ENCODE data around the gene NUAK1. TPM values are rescaled to one million over a fixed set of nuclear protein-coding genes. Genes with fewer than 3 reads are reported as not detected.

Gene NUAK1
- total and polyA plus RNA-seq, 7 donors = 7.0 to 102 (median 21.8) TPM

DNA sequence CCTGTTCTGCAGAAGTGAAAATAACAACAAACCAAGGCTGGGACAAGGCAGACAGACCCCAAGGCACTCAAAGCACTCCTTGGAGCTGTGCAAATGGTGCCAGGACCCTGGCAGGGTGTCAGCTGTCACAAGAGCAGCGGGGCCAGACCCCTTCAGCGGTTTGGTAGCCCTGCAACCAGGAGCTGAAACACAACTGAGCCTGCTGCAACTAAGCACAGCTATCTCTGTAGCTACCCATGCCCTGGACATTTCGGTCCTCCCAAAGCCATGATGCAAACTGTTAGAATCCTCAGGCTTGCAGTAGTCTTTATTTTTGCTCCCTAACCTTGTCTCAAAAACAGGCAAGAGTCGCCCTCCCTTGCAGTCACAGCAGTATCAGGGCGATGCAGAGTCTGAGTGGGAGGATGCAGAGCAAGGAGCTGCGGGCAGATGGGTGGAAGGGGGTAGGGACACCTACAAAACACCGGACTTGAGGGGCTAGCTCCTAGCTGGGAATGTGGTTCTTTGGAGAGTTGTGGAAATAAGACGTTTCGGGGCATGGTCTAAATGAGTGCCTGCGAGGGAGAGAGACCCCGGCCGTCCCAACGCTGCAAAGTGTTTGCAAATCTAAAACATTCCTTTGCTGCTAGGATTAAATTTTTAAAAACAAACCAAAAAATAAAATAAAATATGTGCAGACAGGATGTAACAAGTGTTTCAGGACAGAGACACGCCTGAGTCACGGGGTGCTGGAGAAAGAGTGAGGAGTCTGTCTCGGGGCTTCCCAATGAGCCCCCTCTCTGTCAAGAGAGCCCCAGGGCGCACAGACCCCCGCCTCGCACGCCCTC is 1.0 kb downstream of the NUAK1 start:
- no peak for DNase-seq
- Histone ChIP-seq H3K27me3 (ENCODE audit: insufficient read depth in 3 of 3, low read length in 2 of 3) (no peaks in the 10 kb centered on the region), H3K9me3 (no peaks in the 10 kb centered on the region), H3K36me3 (ENCODE audit: insufficient read depth in 1 of 2, low read depth in 1 of 2) (no peaks in the 10 kb centered on the region), H3K4me1 (peaks cover 59% of the 10 kb centered on the region), H3K4me3 (peak overlapping the region; percentile 91), H3K27ac (peak overlapping the region; percentile 98)
- ATAC-seq = no peak
- WGBS, 3 donors = 35 to 45% (median 44%) methylated on average over 20 of the region's 20 CpGs
- TF ChIP-seq, protein P1, sequence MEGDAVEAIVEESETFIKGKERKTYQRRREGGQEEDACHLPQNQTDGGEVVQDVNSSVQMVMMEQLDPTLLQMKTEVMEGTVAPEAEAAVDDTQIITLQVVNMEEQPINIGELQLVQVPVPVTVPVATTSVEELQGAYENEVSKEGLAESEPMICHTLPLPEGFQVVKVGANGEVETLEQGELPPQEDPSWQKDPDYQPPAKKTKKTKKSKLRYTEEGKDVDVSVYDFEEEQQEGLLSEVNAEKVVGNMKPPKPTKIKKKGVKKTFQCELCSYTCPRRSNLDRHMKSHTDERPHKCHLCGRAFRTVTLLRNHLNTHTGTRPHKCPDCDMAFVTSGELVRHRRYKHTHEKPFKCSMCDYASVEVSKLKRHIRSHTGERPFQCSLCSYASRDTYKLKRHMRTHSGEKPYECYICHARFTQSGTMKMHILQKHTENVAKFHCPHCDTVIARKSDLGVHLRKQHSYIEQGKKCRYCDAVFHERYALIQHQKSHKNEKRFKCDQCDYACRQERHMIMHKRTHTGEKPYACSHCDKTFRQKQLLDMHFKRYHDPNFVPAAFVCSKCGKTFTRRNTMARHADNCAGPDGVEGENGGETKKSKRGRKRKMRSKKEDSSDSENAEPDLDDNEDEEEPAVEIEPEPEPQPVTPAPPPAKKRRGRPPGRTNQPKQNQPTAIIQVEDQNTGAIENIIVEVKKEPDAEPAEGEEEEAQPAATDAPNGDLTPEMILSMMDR (IDR thresholded peaks at IDR 0.05) = no peak
- intact Hi-C loops (cut with DNase I) = loop anchor here (2.0 to 10.0 kb wide), 7 partner anchors 60 to 715 kb away; no protein-coding TSS in a partner anchor

DNA sequence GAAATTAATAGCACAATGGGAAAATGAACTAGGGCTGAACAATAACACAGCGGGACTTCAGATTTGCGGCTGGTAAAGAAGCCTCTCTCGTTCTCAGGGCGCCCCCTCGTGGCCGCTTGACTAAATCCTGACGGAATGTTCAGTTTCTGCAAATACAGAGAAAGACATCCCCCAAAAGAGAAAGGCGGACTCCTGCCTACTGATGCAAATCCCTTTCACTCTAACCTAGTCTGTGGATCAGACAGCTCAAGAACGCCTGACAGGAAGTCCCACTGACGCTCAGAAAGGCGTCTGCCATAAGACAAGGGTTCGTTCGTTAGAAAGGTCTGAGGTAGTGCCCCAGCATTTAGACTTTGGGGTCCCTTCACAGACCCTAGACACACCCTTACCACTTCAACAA is 2.5 kb downstream of the NUAK1 start:
- DNase-seq = peak; percentile 88 to 93
- peak in 1 of 4 donors; percentile 28 for ATAC-seq
- H3K27me3 ChIP-seq (ENCODE audit: insufficient read depth in 3 of 3, low read length in 2 of 3) = no peaks in the 10 kb centered on the region
- WGBS, 3 donors = 10 to 13% (median 11%) methylated on average over 13 of the region's 13 CpGs
- H3K36me3 ChIP-seq (ENCODE audit: insufficient read depth in 1 of 2, low read depth in 1 of 2) = no peaks in the 10 kb centered on the region
- peaks cover 65% of the 10 kb centered on the region for H3K4me1 ChIP-seq
- peak overlapping the region; percentile 91 for H3K4me3 ChIP-seq
- intact Hi-C loops (cut with DNase I) = loop anchor here (2.0 to 10.0 kb wide), 7 partner anchors 59 to 714 kb away; no protein-coding TSS in a partner anchor
- H3K27ac ChIP-seq = peak overlapping the region; percentile 98
- TF ChIP-seq, protein P1 (IDR thresholded peaks at IDR 0.05) = peak; percentile 91
- H3K9me3 ChIP-seq = no peaks in the 10 kb centered on the region

DNA sequence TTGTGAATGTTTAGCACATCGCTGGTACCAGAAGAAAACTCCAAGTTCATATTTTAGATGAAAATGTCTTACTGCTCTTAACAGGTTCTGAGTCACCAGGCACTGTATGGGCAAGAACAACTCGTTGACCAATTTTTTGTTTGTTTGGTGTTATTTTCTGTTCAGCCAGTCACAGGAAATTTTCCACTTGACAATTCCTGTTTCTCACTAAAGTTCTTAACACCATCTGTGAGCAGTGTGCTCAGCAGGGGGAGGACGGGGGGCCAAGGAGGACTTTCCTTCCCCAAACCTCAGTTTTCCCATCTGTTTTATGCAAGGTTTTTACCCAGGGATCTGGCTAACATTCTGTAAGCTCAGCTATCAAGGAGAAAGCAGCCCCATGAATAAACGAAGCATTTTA is 3.0 kb downstream of the NUAK1 start:
- intact Hi-C loops (cut with DNase I) = loop anchor here (2.0 to 10.0 kb wide), 7 partner anchors 58 to 713 kb away; no protein-coding TSS in a partner anchor
- TF ChIP-seq, protein P1 (IDR thresholded peaks at IDR 0.05) = no peak
- Histone ChIP-seq H3K27ac (peak overlapping the region; percentile 32), H3K27me3 (ENCODE audit: insufficient read depth in 3 of 3, low read length in 2 of 3) (no peaks in the 10 kb centered on the region), H3K4me1 (peaks cover 62% of the 10 kb centered on the region), H3K9me3 (no peaks in the 10 kb centered on the region), H3K4me3 (peak overlapping the region; percentile 91), H3K36me3 (ENCODE audit: insufficient read depth in 1 of 2, low read depth in 1 of 2) (no peaks in the 10 kb centered on the region)
- DNase-seq (no peak), ATAC-seq (no peak)
- 24 to 29% (median 27%) methylated on average over 4 of the region's 4 CpGs for WGBS, 3 donors

DNA sequence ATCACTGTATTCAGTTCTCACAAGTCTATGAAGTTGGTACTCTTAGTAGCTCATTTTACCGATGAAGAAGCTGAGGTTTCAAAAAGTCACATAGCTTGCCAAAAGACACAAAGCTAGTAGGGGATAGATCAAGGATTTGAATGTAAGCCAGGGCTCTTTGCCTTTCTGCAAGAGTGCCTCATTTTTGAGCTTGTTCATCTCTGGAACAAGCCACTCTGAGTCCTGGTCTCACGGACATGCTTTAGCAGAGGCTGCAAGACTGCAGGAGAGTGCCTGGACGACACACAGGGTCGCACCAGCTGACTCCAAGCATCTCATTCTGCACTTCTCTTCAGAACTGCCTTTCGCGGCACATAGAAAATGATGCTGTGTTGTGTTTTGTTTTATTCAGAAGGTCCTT is 3.7 kb downstream of the NUAK1 start:
- no peak for ATAC-seq
- 54 to 65% (median 54%) methylated on average over 6 of the region's 6 CpGs for WGBS, 3 donors

More for the DNA sequence above, 3.7 kb downstream of the NUAK1 start:
- intact Hi-C loops (cut with DNase I) = loop anchor here (5.0 to 10.0 kb wide), 6 partner anchors 58 to 713 kb away; no protein-coding TSS in a partner anchor
- H3K27ac ChIP-seq = no peak overlapping the region
- no peaks in the 10 kb centered on the region for H3K9me3 ChIP-seq
- no peaks in the 10 kb centered on the region for H3K27me3 ChIP-seq (ENCODE audit: insufficient read depth in 3 of 3, low read length in 2 of 3)
- H3K4me1 ChIP-seq = peaks cover 59% of the 10 kb centered on the region
- TF ChIP-seq, protein P1 (IDR thresholded peaks at IDR 0.05) = no peak
- H3K36me3 ChIP-seq (ENCODE audit: insufficient read depth in 1 of 2, low read depth in 1 of 2) = no peaks in the 10 kb centered on the region
- no peak for DNase-seq
- peak overlapping the region; percentile 91 for H3K4me3 ChIP-seq
